Esophagus muscularis mucosa (tissue), 4 donors: ENCODE results near the gene GLTP.

ENCODE experiments used
- CTCF ChIP-seq, 3 experiments: fragments of 200-600 bp in 2 of 3; fragments of 450-650 bp in 1 of 3; sonication (generic) in 2 of 3; IDR thresholded peaks; one replicate each; pipeline ENCODE4 v1.5.1; 2017 to 2019; ENCODE audit warnings: antibody characterized with exemption in 3 of 3, mild to moderate bottlenecking in 2 of 3, moderate library complexity in 1 of 3
- EP300 ChIP-seq: sonication (generic); formaldehyde crosslinking; IDR thresholded peaks from one replicate; pipeline ENCODE4 v1.6.1; 2017; ENCODE audit warnings: antibody characterized with exemption
- POLR2A ChIP-seq: fragments of 450-650 bp; IDR thresholded peaks from one replicate; pipeline ENCODE4 v1.6.1; 2017; ENCODE audit warnings: antibody characterized with exemption, moderate library complexity, mild to moderate bottlenecking, low read depth
- POLR2AphosphoS5 ChIP-seq, 2 donors: sonication (generic); formaldehyde crosslinking; IDR thresholded peaks; one replicate each; pipeline ENCODE4 v1.6.1; 2017; ENCODE audit warnings: antibody characterized with exemption in 2 of 2

DNA sequence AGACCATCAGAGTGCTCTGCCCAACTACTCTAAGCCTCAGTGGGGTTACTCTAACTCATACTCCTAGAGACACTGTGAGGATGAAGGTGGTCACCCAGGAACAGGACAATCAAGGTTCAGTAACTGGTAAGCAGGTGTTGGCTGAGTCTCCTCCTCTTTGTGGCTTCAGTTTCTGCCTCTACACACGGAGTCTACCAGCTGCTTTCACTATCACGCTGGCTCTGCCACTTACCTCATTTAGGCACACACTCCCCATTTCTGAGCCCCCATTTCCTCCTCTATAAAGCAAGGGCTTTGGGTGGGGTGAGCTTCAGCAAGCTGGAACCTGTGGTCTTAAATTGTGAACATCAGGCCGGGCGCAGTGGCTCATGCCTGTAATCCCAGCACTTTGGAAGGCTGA lies 12.4 kb upstream of the GLTP start:
- TF ChIP-seq CTCF (IDR thresholded peaks at IDR 0.05) (no peak), POLR2AphosphoS5 (IDR thresholded peaks at IDR 0.05) (no peak), POLR2A (no peak), EP300 (no peak)
